ENCODE data around the gene TMEM147. TPM values are rescaled to one million over a fixed set of nuclear protein-coding genes. Genes with fewer than 3 reads are reported as not detected.

TMEM147 gene
- total and polyA plus RNA-seq, 10 of the 15 experiments (the other 5 are each of a cell fraction or from before 2014, with no cell fraction given) = 53.4 to 145 (median 79.3) TPM

GRCh38 chr19:35590875-35591274 lies 45.4 kb downstream of the TMEM147 start:
- intact Hi-C loops (cut with micrococcal nuclease; ENCODE audit: unreplicated experiment) (no loop called here), in situ Hi-C loops (cut with MboI) (no loop called here)
- ChIA-PET SMC1A (ENCODE audit: uncharacterized antibody, unreplicated experiment) (interaction anchor here (2.1 to 4.6 kb wide), 2 partner anchors 42 to 81 kb away, joined by 10 to 28 read pairs; no protein-coding TSS in a partner anchor), RAD21 (ENCODE audit: unreplicated experiment) (interaction anchor here (4.1 kb wide), 1 partner anchor 82 kb away, joined by 24 read pairs; no protein-coding TSS in a partner anchor), POLR2A (interaction anchor here (0.6 to 1.8 kb wide), 3 partner anchors 18 to 80 kb away, joined by 5 read pairs; no protein-coding TSS in a partner anchor), CTCF (interaction anchor here (1.4 to 5.8 kb wide), 4 partner anchors 42 to 238 kb away, joined by 5 to 63 read pairs (median 34); no protein-coding TSS in a partner anchor)
- Histone ChIP-seq H3K4me2 (ENCODE audit: control insufficient read depth, insufficient read depth) (no peak overlapping the region), H2AFZ (ENCODE audit: control insufficient read depth, low read depth, low read length) (no peak overlapping the region), H3K9me3 (replicated peaks; ENCODE audit: control insufficient read depth, insufficient read depth, low read length) (no peaks in the 10 kb centered on the region; the same call in 2 of the 3 replicates), H3K36me3 (ENCODE audit: control insufficient read depth in 2 of 2, insufficient read depth in 2 of 2, low read length in 1 of 2) (no peaks in the 10 kb centered on the region), H3K4me3 (no peak overlapping the region), H3K27ac (ENCODE audit: control insufficient read depth, insufficient read depth) (no peak overlapping the region), H3K4me1 (ENCODE audit: control insufficient read depth, insufficient read depth, low read length) (no peaks in the 10 kb centered on the region), H4K20me1 (ENCODE audit: control insufficient read depth, insufficient read depth) (no peaks in the 10 kb centered on the region), H3K79me2 (ENCODE audit: control insufficient read depth, insufficient read depth, low read length) (no peaks in the 10 kb centered on the region), H3K27me3 (replicated peaks in 1 of 2; ENCODE audit: control insufficient read depth in 2 of 2, insufficient read depth in 2 of 2, low read length in 1 of 2) (no peaks in the 10 kb centered on the region), H3K9ac (ENCODE audit: control insufficient read depth, insufficient read depth, low read length) (no peak overlapping the region)
- WGBS (ENCODE audit: insufficient coverage, insufficient replicate concordance, low lambda C conversion rate, missing lambda C conversion rate) = 30% methylated on average over 3 of the region's 3 CpGs
- DNase-seq (ENCODE audit: low read depth, low spot score) (no peak), ATAC-seq (no peak), FAIRE-seq (no peak)
- no TSS peak for BruUV-seq (replicated peaks)
- TF ChIP-seq EP300 (IDR thresholded peaks at IDR 0.05; ENCODE audit: borderline replicate concordance in 1 of 2, control insufficient read depth in 1 of 2, low read depth in 2 of 2, low read length in 2 of 2) (no peak), PAX5 (IDR thresholded peaks at IDR 0.05; ENCODE audit: borderline replicate concordance, low read depth, low read length) (no peak), HCFC1 (IDR thresholded peaks at IDR 0.05; ENCODE audit: low read length) (no peak)

GRCh38 chr19:35592226-35592625 lies 46.8 kb downstream of the TMEM147 start:
- Histone ChIP-seq H3K9ac (ENCODE audit: control insufficient read depth, insufficient read depth, low read length) (no peak overlapping the region), H3K4me3 (no peak overlapping the region), H3K4me1 (ENCODE audit: control insufficient read depth, insufficient read depth, low read length) (no peaks in the 10 kb centered on the region; the same call in none of the 2 replicates), H3K9me3 (replicated peaks; ENCODE audit: control insufficient read depth, insufficient read depth, low read length) (no peaks in the 10 kb centered on the region), H3K27ac (ENCODE audit: control insufficient read depth, insufficient read depth) (no peak overlapping the region), H3K36me3 (ENCODE audit: control insufficient read depth in 2 of 2, insufficient read depth in 2 of 2, low read length in 1 of 2) (no peaks in the 10 kb centered on the region), H2AFZ (ENCODE audit: control insufficient read depth, low read depth, low read length) (no peak overlapping the region), H3K27me3 (replicated peaks in 1 of 2; ENCODE audit: control insufficient read depth in 2 of 2, insufficient read depth in 2 of 2, low read length in 1 of 2) (no peaks in the 10 kb centered on the region), H4K20me1 (ENCODE audit: control insufficient read depth, insufficient read depth) (no peaks in the 10 kb centered on the region), H3K4me2 (ENCODE audit: control insufficient read depth, insufficient read depth) (no peak overlapping the region), H3K79me2 (ENCODE audit: control insufficient read depth, insufficient read depth, low read length) (no peaks in the 10 kb centered on the region)
- BruUV-seq (replicated peaks) = no TSS peak
- DNase-seq (ENCODE audit: low read depth, low spot score) (no peak), ATAC-seq (no peak), FAIRE-seq (peak; percentile 94)
- ChIA-PET CTCF (interaction anchor here (0.6 to 5.8 kb wide), 11 partner anchors 22 to 239 kb away, joined by 3 to 63 read pairs (median 4); no protein-coding TSS in a partner anchor), POLR2A (interaction anchor here (0.5 to 1.8 kb wide), 3 partner anchors 29 to 179 kb away, joined by 5 to 10 read pairs (median 8); no protein-coding TSS in a partner anchor), RAD21 (ENCODE audit: unreplicated experiment) (interaction anchor here (0.7 to 4.1 kb wide), 6 partner anchors 10 to 244 kb away, joined by 3 to 24 read pairs (median 4); partner anchors contain the start of gene COX6B1), SMC1A (ENCODE audit: uncharacterized antibody, unreplicated experiment) (interaction anchor here (1.1 to 4.6 kb wide), 5 partner anchors 12 to 342 kb away, joined by 3 to 28 read pairs (median 6); no protein-coding TSS in a partner anchor)
- TF ChIP-seq RAD21 (IDR thresholded peaks at IDR 0.05; ENCODE audit: insufficient read depth, low read depth, low read length) = peak; percentile 84
- no peak for TF ChIP-seq JUND (IDR thresholded peaks at IDR 0.05; ENCODE audit: low read depth, low read length)
- peak; percentile 69; the same call in 1 of the 2 replicates for TF ChIP-seq SMC3 (IDR thresholded peaks at IDR 0.05; ENCODE audit: borderline replicate concordance, low read length)
- TF ChIP-seq TCF7 (IDR thresholded peaks at IDR 0.05; ENCODE audit: borderline replicate concordance) = no peak
- 0 out of 2 replicates have a peak, but pooled peaks have one; percentile 17 for TF ChIP-seq IKZF1 (conservative IDR thresholded peaks at IDR 0.05)
- no peak for TF ChIP-seq SIN3A (IDR thresholded peaks at IDR 0.05; ENCODE audit: low read depth, low read length)
- TF ChIP-seq E2F4 (IDR thresholded peaks at IDR 0.05; ENCODE audit: low read depth, low read length) = no peak
- TF ChIP-seq CTCF (IDR thresholded peaks at IDR 0.05 in 2 of 3, conservative IDR thresholded peaks at IDR 0.05 in 1 of 3; ENCODE audit: control insufficient read depth in 2 of 3, extremely low read depth in 1 of 3, insufficient read depth in 1 of 3, low read depth in 3 of 3, low read length in 3 of 3) = peak; percentile 64 to 74 (median 70); a peak in 5 of 6 replicates
- TF ChIP-seq POLR2A (IDR thresholded peaks at IDR 0.05; ENCODE audit: low read depth, low read length) = no peak
- 22% methylated on average over 8 of the region's 8 CpGs for WGBS (ENCODE audit: insufficient coverage, insufficient replicate concordance, low lambda C conversion rate, missing lambda C conversion rate)
- in situ Hi-C loops (cut with MboI) (no loop called here), intact Hi-C loops (cut with micrococcal nuclease; ENCODE audit: unreplicated experiment) (loop anchor here (1.0 kb wide), 2 partner anchors 43 to 82 kb away; no protein-coding TSS in a partner anchor)

Data from GM12878 (cell line).